Naive thymus-derived CD4-positive, alpha-beta T cell (primary cell): Measurements from ENCODE around the gene DGUOK. TPM values are rescaled to one million over a fixed set of nuclear protein-coding genes. Genes with fewer than 3 reads are reported as not detected.
"Not testable (repeated sequence)": the region's sequence is repeated elsewhere in the genome, so short reads cannot be mapped to it uniquely, and the experiment has no call there.

Source experiments
- ATAC-seq: fragments of 150-1000 bp; cut with Tn5 transposase; 2 replicates; pipeline ENCODE4 v1.10.0; 2021; ENCODE audit warnings: mild to moderate bottlenecking, moderate library complexity
- CTCF ChIA-PET: fragments of 350-600 bp; sonication (Branson Sonifier 250); formaldehyde crosslinking; loops from one replicate; lab custom pipeline; 2021; ENCODE audit warnings: antibody characterized with exemption; lab: Charles Lee
- POLR2A ChIA-PET: fragments of 350-600 bp; sonication (Branson Sonifier 250); formaldehyde crosslinking; loops from one replicate; lab custom pipeline; 2021; ENCODE audit warnings: antibody characterized with exemption, inconsistent platforms; lab: Charles Lee
- DNase-seq, 9 donors: peaks; one replicate each; pipeline versions ENCODE4 v3.0.0 to v3.0.0-alpha.2; 2020 to 2022; ENCODE audit warnings: mixed read lengths in 1 of 9
- H3K27ac ChIP-seq: one replicate; pipeline ENCODE4 v1.7.0; 2013; ENCODE audit warnings: mild to moderate bottlenecking, low read depth, low read length, moderate library complexity
- H3K27me3 ChIP-seq, 2 donors: one replicate each; pipeline ENCODE4 v1.7.0; 2013; ENCODE audit warnings: low read length in 2 of 2, mild to moderate bottlenecking in 2 of 2, moderate library complexity in 2 of 2; ENCODE audit not compliant: control insufficient read depth in 2 of 2, insufficient read depth in 2 of 2
- H3K36me3 ChIP-seq, 3 experiments: 1 replicate in 2 of 3; 2 replicates in 1 of 3; pipeline ENCODE4 v1.7.0; 2013; ENCODE audit warnings: low read length in 3 of 3, mild to moderate bottlenecking in 3 of 3, moderate library complexity in 1 of 3; ENCODE audit not compliant: insufficient read depth in 3 of 3, control insufficient read depth in 2 of 3
- H3K4me1 ChIP-seq, 2 donors: one replicate each; pipeline ENCODE4 v1.7.0; 2013; ENCODE audit warnings: low read length in 2 of 2, mild to moderate bottlenecking in 2 of 2, moderate library complexity in 1 of 2; ENCODE audit not compliant: control insufficient read depth in 2 of 2, insufficient read depth in 2 of 2
- H3K4me3 ChIP-seq: 2 replicates; pipeline ENCODE4 v1.7.0; 2013; ENCODE audit warnings: mild to moderate bottlenecking, low read length
- H3K9me3 ChIP-seq, 3 experiments: 1 replicate in 2 of 3; 2 replicates in 1 of 3; pipeline ENCODE4 v1.7.0; 2013; ENCODE audit warnings: low read length in 3 of 3; ENCODE audit not compliant: control insufficient read depth in 2 of 3
- H3K27ac Mint-ChIP-seq, 9 donors: one replicate each; pipeline ENCODE4 v1.8.0; 2020 to 2022; ENCODE audit warnings: mixed read lengths in 9 of 9, mild to moderate bottlenecking in 8 of 9, moderate library complexity in 5 of 9, inconsistent platforms in 2 of 9
- H3K27me3 Mint-ChIP-seq, 5 donors: one replicate each; pipeline ENCODE4 v1.8.0; 2021 to 2022; ENCODE audit warnings: mixed read lengths in 5 of 5, mild to moderate bottlenecking in 1 of 5
- H3K36me3 Mint-ChIP-seq, 5 donors: one replicate each; pipeline ENCODE4 v1.8.0; 2020 to 2022; ENCODE audit warnings: mixed read lengths in 5 of 5, mild to moderate bottlenecking in 3 of 5, inconsistent platforms in 1 of 5
- H3K4me1 Mint-ChIP-seq, 7 donors: one replicate each; pipeline ENCODE4 v1.8.0; 2020 to 2022; ENCODE audit warnings: mixed read lengths in 7 of 7, mild to moderate bottlenecking in 3 of 7, inconsistent platforms in 1 of 7
- H3K4me3 Mint-ChIP-seq, 10 donors: one replicate each; pipeline ENCODE4 v1.8.0; 2020 to 2022; ENCODE audit warnings: mild to moderate bottlenecking in 10 of 10, mixed read lengths in 10 of 10, moderate library complexity in 6 of 10, inconsistent platforms in 2 of 10
- H3K9me3 Mint-ChIP-seq, 11 donors: one replicate each; pipeline ENCODE4 v1.8.0; 2020 to 2022; ENCODE audit warnings: mixed read lengths in 11 of 11, mild to moderate bottlenecking in 4 of 11, inconsistent platforms in 1 of 11, moderate library complexity in 1 of 11
- intact Hi-C, 2 donors: fragments of 100-400 bp; cut with micrococcal nuclease; formaldehyde crosslinking; loops; one replicate each; pipeline ENCODE4 v1.15.1; 2023
- polyA plus RNA-seq, 2 donors: library from polyadenylated mRNA; unstranded; fragments of 300-500 nt; fragmentation: Illumina TruSeq; gene quantifications; one replicate each; pipeline ENCODE4 v1.2.3, GENCODE V29; 2021
- total RNA-seq, 6 experiments: library from RNA in 5 of 6; stranded (reverse) in 5 of 6; gene quantifications; 1 replicate in 5 of 6; 2 replicates in 1 of 6; pipeline ENCODE4 v1.2.3 and lab custom pipeline; 2021 to 2026

DGUOK gene
- total and polyA plus RNA-seq, 7 experiments from 2014 or later = 43.1 to 220 (median 69.4) TPM

GRCh38 chr2:73939419-73939818, 12.7 kb downstream of the DGUOK start:
- POLR2A ChIA-PET = interaction anchor here (1.2 to 2.0 kb wide), 4 partner anchors 9 to 239 kb away, joined by 3 to 8 read pairs (median 6); partner anchors contain the start of genes DGUOK and MOB1A

GRCh38 chr2:73940066-73940465, 13.4 kb downstream of the DGUOK start:
- H3K27me3 Mint-ChIP-seq, ATAC-seq, H3K27me3 ChIP-seq, H3K9me3 ChIP-seq, H3K9me3 Mint-ChIP-seq, POLR2A ChIA-PET, H3K4me3 ChIP-seq, H3K27ac ChIP-seq, CTCF ChIA-PET, DNase-seq: not testable (repeated sequence)
- peaks cover 53 to 97% (median 85%) of the 10 kb centered on the region in 7 donors for H3K4me1 Mint-ChIP-seq
- peaks cover 0 to 36% (median 10%) of the 10 kb centered on the region in 5 donors for H3K36me3 Mint-ChIP-seq
- Histone ChIP-seq H3K4me1 (peaks cover 17 to 27% of the 10 kb centered on the region in 2 donors), H3K36me3 (peaks cover 0 to 16% (median 0%) of the 10 kb centered on the region in 3 experiments)
- H3K4me3 Mint-ChIP-seq = peak overlapping the region in 3 of 10 donors; percentile 25 to 39 (median 28)
- intact Hi-C loops = loop anchor here in 1 of 2 donors (5.0 kb wide), 1 partner anchor 137 kb away; no protein-coding TSS in a partner anchor
- peak overlapping the region in 4 of 9 donors; percentile 53 to 65 (median 56) for H3K27ac Mint-ChIP-seq

More at GRCh38 chr2:73939419-73939818, 12.7 kb downstream of the DGUOK start:
- Histone ChIP-seq H3K4me1 (peaks cover 17 to 20% of the 10 kb centered on the region in 2 donors), H3K9me3 (no peaks in the 10 kb centered on the region), H3K4me3 (no peak overlapping the region), H3K27ac (no peak overlapping the region), H3K27me3 (no peaks in the 10 kb centered on the region), H3K36me3 (peaks cover 0 to 14% (median 0%) of the 10 kb centered on the region in 3 experiments)
- CTCF ChIA-PET = interaction anchor here (0.8 to 1.7 kb wide), 3 partner anchors 12 to 208 kb away, joined by 3 to 7 read pairs (median 6); partner anchors contain the start of gene BOLA3
- DNase-seq (peak in 7 of 9 donors; percentile 33 to 59 (median 46)), ATAC-seq (peak; percentile 78)
- Mint-ChIP-seq H3K9me3 (peaks cover 0 to 1% (median 0%) of the 10 kb centered on the region in 11 donors), H3K27ac (peak overlapping the region in 7 of 9 donors; percentile 40 to 81 (median 59)), H3K36me3 (peaks cover 0 to 36% (median 7%) of the 10 kb centered on the region in 5 donors), H3K4me3 (peak overlapping the region in 8 of 10 donors; percentile 8 to 39 (median 29)), H3K27me3 (no peaks in the 10 kb centered on the region), H3K4me1 (peaks cover 50 to 91% (median 80%) of the 10 kb centered on the region in 7 donors)
- intact Hi-C loops = loop anchor here in 1 of 2 donors (1.0 kb wide), 2 partner anchors 48 to 63 kb away; no protein-coding TSS in a partner anchor

DNA sequence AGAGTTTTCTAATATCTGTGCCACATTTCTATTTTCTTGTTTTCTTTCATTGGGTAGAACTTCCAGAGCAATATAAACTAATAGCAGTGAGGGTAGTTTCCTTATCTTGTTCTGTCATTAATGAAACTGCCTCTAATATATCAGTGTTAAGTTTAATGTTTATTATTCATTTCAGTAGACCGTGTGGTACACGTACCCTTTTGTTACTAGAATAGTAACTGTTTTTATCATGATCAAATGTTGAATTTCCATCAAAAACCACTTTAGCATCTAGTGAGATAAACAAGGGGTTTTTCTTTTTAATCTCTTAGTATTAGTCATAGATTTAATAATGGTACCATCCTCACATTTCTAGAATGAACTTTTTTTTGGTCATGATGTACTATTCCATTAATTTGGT, 16.0 kb downstream of the DGUOK start:
- no peak overlapping the region for H3K4me3 ChIP-seq
- no peak for ATAC-seq
- ChIA-PET POLR2A (interaction anchor here (0.7 kb wide), 1 partner anchor 73 kb away, joined by 3 read pairs; no protein-coding TSS in a partner anchor), CTCF (no interaction called here)
- peak overlapping the region in 2 of 9 donors; percentile 18 to 62 for H3K27ac Mint-ChIP-seq
- H3K27ac ChIP-seq = no peak overlapping the region
- H3K9me3 ChIP-seq = no peaks in the 10 kb centered on the region
- DNase-seq = no peak
- no peak overlapping the region for H3K4me3 Mint-ChIP-seq
- H3K27me3 Mint-ChIP-seq = no peaks in the 10 kb centered on the region
- no peaks in the 10 kb centered on the region for H3K27me3 ChIP-seq
- peaks cover 0 to 19% (median 4%) of the 10 kb centered on the region in 3 experiments for H3K36me3 ChIP-seq
- H3K4me1 ChIP-seq = peaks cover 10 to 51% of the 10 kb centered on the region in 2 donors
- peaks cover 0 to 28% (median 9%) of the 10 kb centered on the region in 5 donors for H3K36me3 Mint-ChIP-seq
- intact Hi-C loops = loop anchor here in 1 of 2 donors (5.0 kb wide), 1 partner anchor 135 kb away; no protein-coding TSS in a partner anchor
- H3K9me3 Mint-ChIP-seq = no peaks in the 10 kb centered on the region
- peaks cover 41 to 97% (median 84%) of the 10 kb centered on the region in 7 donors for H3K4me1 Mint-ChIP-seq

DNA sequence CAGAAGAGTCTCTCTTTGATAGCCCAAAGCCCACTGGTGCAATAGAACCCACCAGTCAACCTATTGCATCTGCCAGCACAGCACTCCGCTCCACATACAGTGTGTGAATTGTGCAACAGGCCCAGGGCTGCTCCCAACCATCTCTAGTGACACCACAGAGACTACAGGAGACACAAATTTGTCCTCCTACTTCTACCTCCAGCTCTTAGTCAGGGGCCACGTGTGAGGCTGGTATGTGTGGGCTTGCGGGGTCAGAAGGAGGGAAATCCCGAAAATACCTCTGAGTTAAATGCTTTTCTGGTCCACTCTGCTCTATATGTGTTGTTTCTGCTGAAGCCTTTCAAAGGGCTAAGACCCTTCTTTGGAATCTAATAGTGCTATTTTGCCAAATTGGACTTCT, 18.0 kb downstream of the DGUOK start:
- no peak for ATAC-seq
- Mint-ChIP-seq H3K4me3 (peak overlapping the region in 2 of 10 donors; percentile 4 to 46), H3K4me1 (peaks cover 47 to 97% (median 84%) of the 10 kb centered on the region in 7 donors), H3K27me3 (no peaks in the 10 kb centered on the region), H3K27ac (peak overlapping the region in 8 of 9 donors; percentile 20 to 96 (median 62)), H3K36me3 (peaks cover 0 to 26% (median 8%) of the 10 kb centered on the region in 5 donors), H3K9me3 (no peaks in the 10 kb centered on the region)
- CTCF ChIA-PET = interaction anchor here (0.5 to 1.4 kb wide), 4 partner anchors 34 to 364 kb away, joined by 3 to 6 read pairs (median 4); no protein-coding TSS in a partner anchor
- H3K36me3 ChIP-seq = peaks cover 0 to 20% (median 4%) of the 10 kb centered on the region in 3 experiments
- H3K4me1 ChIP-seq = peaks cover 0 to 59% of the 10 kb centered on the region in 2 donors
- POLR2A ChIA-PET = interaction anchor here (0.6 to 1.6 kb wide), 5 partner anchors 9 to 209 kb away, joined by 3 to 5 read pairs (median 4); no protein-coding TSS in a partner anchor
- H3K9me3 ChIP-seq = no peaks in the 10 kb centered on the region
- no peaks in the 10 kb centered on the region for H3K27me3 ChIP-seq
- intact Hi-C loops = loop anchor here in 1 of 2 donors (5.0 kb wide), 1 partner anchor 133 kb away; no protein-coding TSS in a partner anchor
- no peak overlapping the region for H3K4me3 ChIP-seq
- no peak for DNase-seq
- H3K27ac ChIP-seq = peak overlapping the region; percentile 34

DNA sequence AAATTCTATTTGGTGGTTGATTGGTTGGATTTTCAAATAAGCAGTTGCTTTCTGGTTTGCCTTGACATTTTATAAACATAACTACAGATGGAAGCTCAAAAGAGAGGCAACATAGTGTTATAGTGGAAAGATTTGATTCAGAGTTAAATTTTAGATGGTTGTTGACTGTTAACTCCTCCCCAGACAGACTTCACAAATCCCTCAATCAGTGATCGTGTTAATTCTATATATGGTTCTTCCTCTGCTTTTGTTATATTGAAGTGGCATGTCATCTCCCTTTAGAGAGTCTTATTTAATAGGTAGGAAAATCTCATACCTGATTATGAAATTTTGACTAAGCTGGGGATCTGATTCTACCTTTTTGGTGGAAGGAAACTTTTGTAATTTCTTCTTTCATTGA, 19.5 kb downstream of the DGUOK start:
- Mint-ChIP-seq H3K27me3 (no peaks in the 10 kb centered on the region), H3K4me1 (peaks cover 53 to 97% (median 84%) of the 10 kb centered on the region in 7 donors), H3K36me3 (peaks cover 5 to 24% (median 14%) of the 10 kb centered on the region in 5 donors)

DNA sequence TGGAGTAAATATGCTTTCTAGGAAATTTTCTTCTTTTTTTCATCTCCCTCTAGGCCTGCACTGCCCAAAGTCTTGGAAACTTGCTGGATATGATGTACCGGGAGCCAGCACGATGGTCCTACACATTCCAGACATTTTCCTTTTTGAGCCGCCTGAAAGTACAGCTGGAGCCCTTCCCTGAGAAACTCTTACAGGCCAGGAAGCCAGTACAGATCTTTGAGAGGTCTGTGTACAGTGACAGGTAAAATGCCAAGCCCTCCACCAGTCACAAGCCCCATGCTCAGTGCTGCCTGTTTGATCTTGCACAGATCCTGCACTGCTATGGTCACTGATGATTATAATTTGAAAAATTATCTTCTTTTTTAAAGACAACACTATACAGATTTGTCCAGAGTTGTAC, 20.0 kb downstream of the DGUOK start:
- Mint-ChIP-seq H3K4me3 (peak overlapping the region in 3 of 10 donors; percentile 29 to 48 (median 46)), H3K36me3 (peaks cover 9 to 29% (median 18%) of the 10 kb centered on the region in 5 donors), H3K4me1 (peaks cover 54 to 97% (median 84%) of the 10 kb centered on the region in 7 donors), H3K27ac (peak overlapping the region in 8 of 9 donors; percentile 61 to 96 (median 83)), H3K27me3 (no peaks in the 10 kb centered on the region), H3K9me3 (no peaks in the 10 kb centered on the region)
- intact Hi-C loops = loop anchor here in 1 of 2 donors (2.0 kb wide), 1 partner anchor 56 kb away; no protein-coding TSS in a partner anchor
- peaks cover 0 to 73% of the 10 kb centered on the region in 2 donors for H3K4me1 ChIP-seq
- H3K36me3 ChIP-seq = peaks cover 13 to 30% (median 19%) of the 10 kb centered on the region in 3 experiments
- CTCF ChIA-PET = no interaction called here
- POLR2A ChIA-PET = interaction anchor here (1.0 to 1.5 kb wide), 3 partner anchors 9 to 19 kb away, joined by 3 to 4 read pairs (median 3); no protein-coding TSS in a partner anchor
- H3K4me3 ChIP-seq = no peak overlapping the region
- peak overlapping the region; percentile 46 for H3K27ac ChIP-seq
- no peaks in the 10 kb centered on the region for H3K9me3 ChIP-seq
- ATAC-seq = no peak
- no peaks in the 10 kb centered on the region for H3K27me3 ChIP-seq
- no peak for DNase-seq

More for the DNA sequence above, 19.5 kb downstream of the DGUOK start:
- Histone ChIP-seq H3K4me3 (no peak overlapping the region), H3K27me3 (no peaks in the 10 kb centered on the region), H3K4me1 (peaks cover 0 to 69% of the 10 kb centered on the region in 2 donors), H3K9me3 (no peaks in the 10 kb centered on the region), H3K36me3 (peaks cover 8 to 28% (median 18%) of the 10 kb centered on the region in 3 experiments), H3K27ac (peak overlapping the region; percentile 46)
- CTCF ChIA-PET = no interaction called here
- POLR2A ChIA-PET = interaction anchor here (1.0 to 1.5 kb wide), 4 partner anchors 8 to 19 kb away, joined by 3 to 4 read pairs (median 4); no protein-coding TSS in a partner anchor
- ATAC-seq (peak; percentile 43), DNase-seq (peak in 2 of 9 donors; percentile 9 to 30)
- Mint-ChIP-seq H3K4me3 (peak overlapping the region in 7 of 10 donors; percentile 19 to 55 (median 30)), H3K9me3 (no peaks in the 10 kb centered on the region), H3K27ac (peak overlapping the region in 8 of 9 donors; percentile 61 to 96 (median 83))
- intact Hi-C loops = loop anchor here in 1 of 2 donors (2.0 kb wide), 1 partner anchor 57 kb away; no protein-coding TSS in a partner anchor
